Neural progenitor cell (in vitro differentiated cells): ENCODE results near the gene C9orf50. TPM values are rescaled to one million over a fixed set of nuclear protein-coding genes. Genes with fewer than 3 reads are reported as not detected.

ENCODE experiments used
- DNase-seq: peaks from one replicate; pipeline ENCODE4 v3.0.0-alpha.2; 2016; ENCODE audit warnings: low spot score
- H2AFZ ChIP-seq: fragments of 200-600 bp; sonication (generic); replicated peaks from 2 replicates; pipeline ENCODE4 v1.6.1; 2016; ENCODE audit warnings: antibody characterized with exemption
- H3F3A ChIP-seq: fragments of 200-600 bp; sonication (generic); 2 replicates; pipeline ENCODE4 v1.6.1; 2016; ENCODE audit warnings: antibody characterized with exemption, low read depth
- H3K27ac ChIP-seq: fragments of 200-600 bp; sonication (generic); 2 replicates; pipeline ENCODE4 v1.5.1; 2016; ENCODE audit warnings: mild to moderate bottlenecking
- H3K27me3 ChIP-seq: fragments of 200-600 bp; sonication (generic); 2 replicates; pipeline ENCODE4 v1.6.1; 2016; ENCODE audit warnings: mild to moderate bottlenecking, moderate library complexity
- H3K36me3 ChIP-seq: fragments of 200-600 bp; sonication (generic); 2 replicates; pipeline ENCODE4 v1.5.1; 2016
- H3K4me1 ChIP-seq: fragments of 200-600 bp; sonication (generic); 2 replicates; pipeline ENCODE4 v1.6.1; 2016; ENCODE audit warnings: mixed run types
- H3K4me2 ChIP-seq: fragments of 200-600 bp; sonication (generic); 2 replicates; pipeline ENCODE4 v1.6.1; 2016
- H3K4me3 ChIP-seq: fragments of 200-600 bp; sonication (generic); 2 replicates; pipeline ENCODE4 v1.5.1; 2016
- H3K79me2 ChIP-seq: fragments of 200-600 bp; sonication (generic); 2 replicates; pipeline ENCODE4 v1.6.1; 2016; ENCODE audit warnings: low read depth
- H3K9ac ChIP-seq: fragments of 200-600 bp; sonication (generic); 2 replicates; pipeline ENCODE4 v1.6.1; 2016
- H3K9me3 ChIP-seq: fragments of 200-600 bp; sonication (generic); 2 replicates; pipeline ENCODE4 v1.5.1; 2016; ENCODE audit warnings: low read depth
- H4K20me1 ChIP-seq: fragments of 200-600 bp; sonication (generic); 2 replicates; pipeline ENCODE4 v1.6.1; 2016; ENCODE audit warnings: low read depth
- H3K27ac Mint-ChIP-seq: 3 replicates; pipeline ENCODE4 v1.8.0; 2021; ENCODE audit warnings: mixed read lengths
- H3K27me3 Mint-ChIP-seq: 2 replicates; pipeline ENCODE4 v1.8.0; 2022; ENCODE audit warnings: low read depth, mild to moderate bottlenecking, inconsistent platforms, moderate library complexity, mixed read lengths; ENCODE audit not compliant: insufficient read depth
- H3K36me3 Mint-ChIP-seq: 3 replicates; pipeline ENCODE4 v1.8.0; 2021; ENCODE audit warnings: mixed read lengths
- H3K4me1 Mint-ChIP-seq: 3 replicates; pipeline ENCODE4 v1.8.0; 2021; ENCODE audit warnings: mixed read lengths
- H3K4me3 Mint-ChIP-seq: 3 replicates; pipeline ENCODE4 v1.8.0; 2021; ENCODE audit warnings: mild to moderate bottlenecking, moderate library complexity, mixed read lengths
- H3K9me3 Mint-ChIP-seq: 3 replicates; pipeline ENCODE4 v1.8.0; 2020; ENCODE audit warnings: mixed read lengths
- EZH2 ChIP-seq: fragments of 200-600 bp; sonication (generic); IDR thresholded peaks from 2 replicates; pipeline ENCODE4 v1.6.1; 2017; ENCODE audit warnings: antibody characterized with exemption, mild to moderate bottlenecking, moderate library complexity
- EZH2phosphoT487 ChIP-seq: fragments of 200-600 bp; sonication (generic); IDR thresholded peaks from 2 replicates; pipeline ENCODE4 v1.6.1; 2017; ENCODE audit warnings: antibody characterized with exemption
- total RNA-seq: library from RNA; depleted of rRNA; stranded (reverse); fragments of >200 nt; gene quantifications from 2 replicates; pipeline ENCODE4 v1.2.3, GENCODE V29; 2015; ENCODE audit warnings: low replicate concordance
- TF ChIP-seq, protein P1 (sequence below): fragments of 200-600 bp; sonication (generic); IDR thresholded peaks from 2 replicates; pipeline ENCODE4 v1.5.1; 2017; ENCODE audit warnings: antibody characterized with exemption, mild to moderate bottlenecking

Gene C9orf50
- total RNA-seq, 1 donor from 2014 or later = not detected

- no peaks in the 10 kb centered on the region for H3K36me3 ChIP-seq
- peaks cover 6% of the 10 kb centered on the region for H3F3A ChIP-seq
- no peaks in the 10 kb centered on the region for H3K36me3 Mint-ChIP-seq
- no peaks in the 10 kb centered on the region for H3K9me3 Mint-ChIP-seq
- no peak overlapping the region for H3K27ac ChIP-seq
- H3K4me2 ChIP-seq = no peak overlapping the region
- TF ChIP-seq EZH2phosphoT487 (no peak), EZH2 (no peak)
- TF ChIP-seq, protein P1, sequence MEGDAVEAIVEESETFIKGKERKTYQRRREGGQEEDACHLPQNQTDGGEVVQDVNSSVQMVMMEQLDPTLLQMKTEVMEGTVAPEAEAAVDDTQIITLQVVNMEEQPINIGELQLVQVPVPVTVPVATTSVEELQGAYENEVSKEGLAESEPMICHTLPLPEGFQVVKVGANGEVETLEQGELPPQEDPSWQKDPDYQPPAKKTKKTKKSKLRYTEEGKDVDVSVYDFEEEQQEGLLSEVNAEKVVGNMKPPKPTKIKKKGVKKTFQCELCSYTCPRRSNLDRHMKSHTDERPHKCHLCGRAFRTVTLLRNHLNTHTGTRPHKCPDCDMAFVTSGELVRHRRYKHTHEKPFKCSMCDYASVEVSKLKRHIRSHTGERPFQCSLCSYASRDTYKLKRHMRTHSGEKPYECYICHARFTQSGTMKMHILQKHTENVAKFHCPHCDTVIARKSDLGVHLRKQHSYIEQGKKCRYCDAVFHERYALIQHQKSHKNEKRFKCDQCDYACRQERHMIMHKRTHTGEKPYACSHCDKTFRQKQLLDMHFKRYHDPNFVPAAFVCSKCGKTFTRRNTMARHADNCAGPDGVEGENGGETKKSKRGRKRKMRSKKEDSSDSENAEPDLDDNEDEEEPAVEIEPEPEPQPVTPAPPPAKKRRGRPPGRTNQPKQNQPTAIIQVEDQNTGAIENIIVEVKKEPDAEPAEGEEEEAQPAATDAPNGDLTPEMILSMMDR = no peak
- H3K9me3 ChIP-seq = no peaks in the 10 kb centered on the region
- H3K4me3 ChIP-seq = no peak overlapping the region
- no peaks in the 10 kb centered on the region for H3K27me3 ChIP-seq
- no peaks in the 10 kb centered on the region for H3K4me1 ChIP-seq
- no peaks in the 10 kb centered on the region for H3K79me2 ChIP-seq
- DNase-seq = no peak
- no peak overlapping the region for H3K9ac ChIP-seq
- H3K4me1 Mint-ChIP-seq = peaks cover 10% of the 10 kb centered on the region
- no peak overlapping the region for H3K4me3 Mint-ChIP-seq
- no peak overlapping the region for H3K27ac Mint-ChIP-seq
- H2AFZ ChIP-seq = no peak overlapping the region
- H4K20me1 ChIP-seq = no peaks in the 10 kb centered on the region
- peaks cover 5% of the 10 kb centered on the region for H3K27me3 Mint-ChIP-seq
These were observed 33.7 kb upstream of the C9orf50 start for GRCh38 chr9:129654554-129655040.

DNA sequence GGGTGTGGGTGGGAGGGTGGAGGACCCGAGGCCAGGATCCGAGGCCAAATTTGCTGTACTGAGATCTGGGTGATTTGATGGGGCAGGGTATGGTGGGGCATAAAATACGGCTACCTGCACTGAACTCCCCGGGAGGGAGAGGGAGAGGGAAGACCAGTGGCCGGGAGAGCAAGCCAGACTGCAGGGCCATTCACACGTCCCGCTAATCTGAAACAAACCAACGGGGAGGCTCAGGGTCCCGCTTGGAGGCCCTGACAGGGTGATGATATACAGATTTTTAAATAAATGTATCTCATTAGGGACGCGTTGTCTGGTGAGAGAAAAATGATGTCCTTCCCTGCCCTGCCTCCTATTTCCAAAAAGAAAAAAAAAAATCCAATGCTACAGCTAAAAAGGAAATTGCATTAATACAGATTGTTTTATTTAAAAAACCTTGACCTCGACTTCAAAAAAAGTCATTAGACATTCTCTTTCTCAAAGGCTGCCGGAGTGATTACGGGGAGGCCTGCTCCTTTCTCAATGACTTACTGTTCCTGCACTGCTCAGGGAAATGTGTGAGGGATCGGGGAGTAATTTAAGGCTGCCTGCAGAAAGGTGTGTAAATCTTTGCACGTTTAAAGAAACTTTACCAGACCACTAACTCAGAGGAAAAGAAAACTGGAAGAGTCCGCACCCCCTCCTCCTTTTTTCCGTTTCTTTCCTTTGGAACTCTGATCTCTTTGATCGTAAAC is 33.1 kb upstream of the C9orf50 start:
- H3K4me2 ChIP-seq = no peak overlapping the region
- DNase-seq = no peak

GRCh38 chr9:129650680-129651235 is 29.9 kb upstream of the C9orf50 start:
- H3K27me3 ChIP-seq = no peaks in the 10 kb centered on the region
- H3F3A ChIP-seq = peaks cover 6% of the 10 kb centered on the region
- H3K79me2 ChIP-seq = no peaks in the 10 kb centered on the region
- H3K27ac ChIP-seq = no peak overlapping the region
- Mint-ChIP-seq H3K27me3 (peaks cover 8% of the 10 kb centered on the region), H3K36me3 (no peaks in the 10 kb centered on the region), H3K9me3 (no peaks in the 10 kb centered on the region), H3K4me1 (peaks cover 16% of the 10 kb centered on the region), H3K4me3 (no peak overlapping the region), H3K27ac (peak overlapping the region; percentile 65)
- H3K9me3 ChIP-seq = no peaks in the 10 kb centered on the region
- H3K4me3 ChIP-seq = no peak overlapping the region
- DNase-seq = no peak
- no peak overlapping the region for H3K9ac ChIP-seq
- no peaks in the 10 kb centered on the region for H3K4me1 ChIP-seq
- no peaks in the 10 kb centered on the region for H4K20me1 ChIP-seq
- no peak overlapping the region for H2AFZ ChIP-seq
- H3K36me3 ChIP-seq = no peaks in the 10 kb centered on the region
- TF ChIP-seq, protein P1 = no peak
- TF ChIP-seq EZH2 = no peak
- TF ChIP-seq EZH2phosphoT487 = no peak
- H3K4me2 ChIP-seq = no peak overlapping the region

More for the DNA sequence above, 33.1 kb upstream of the C9orf50 start:
- no peak for TF ChIP-seq EZH2
- TF ChIP-seq, protein P1 = no peak
- no peak for TF ChIP-seq EZH2phosphoT487
- Histone ChIP-seq H3K4me1 (no peaks in the 10 kb centered on the region), H3K79me2 (no peaks in the 10 kb centered on the region), H3F3A (peaks cover 6% of the 10 kb centered on the region), H3K36me3 (no peaks in the 10 kb centered on the region), H2AFZ (no peak overlapping the region), H4K20me1 (no peaks in the 10 kb centered on the region), H3K27ac (no peak overlapping the region), H3K9ac (no peak overlapping the region), H3K4me3 (no peak overlapping the region), H3K27me3 (no peaks in the 10 kb centered on the region), H3K9me3 (no peaks in the 10 kb centered on the region)
- Mint-ChIP-seq H3K36me3 (no peaks in the 10 kb centered on the region), H3K9me3 (no peaks in the 10 kb centered on the region), H3K4me3 (no peak overlapping the region), H3K27me3 (peaks cover 5% of the 10 kb centered on the region), H3K27ac (peak overlapping the region; percentile 46), H3K4me1 (peaks cover 10% of the 10 kb centered on the region)
